GM12878 (cell line): ENCODE results near the gene AEBP2. TPM values are rescaled to one million over a fixed set of nuclear protein-coding genes. Genes with fewer than 3 reads are reported as not detected.

Experiments used
- SIX5 ChIP-seq: IDR thresholded peaks from 2 replicates; pipeline ENCODE4 v1.6.1; 2011; ENCODE audit warnings: mild to moderate bottlenecking, low read depth, low read length, moderate library complexity; ENCODE audit not compliant: severe bottlenecking
- polyA plus RNA-seq, 11 experiments: library from polyadenylated mRNA; depleted of rRNA in 4 of 11; unstranded in 6 of 11; stranded (reverse) in 5 of 11; fragments of >200 nt; fragmentation: Nextera tagmentation in 4 of 11; fragmentation: Illumina TruSeq in 1 of 11; extraction: Ambion mirVana in 4 of 11; extraction: Trizol in 1 of 11; gene quantifications; 1 replicate in 1 of 11; 2 replicates in 10 of 11; pipeline versions ENCODE4 v1.2.1 to v1.2.3, GENCODE V29; 2011 to 2016; ENCODE audit warnings: inconsistent platforms in 2 of 11, missing spikeins in 2 of 11, low read depth in 1 of 11
- total RNA-seq, 4 experiments: library from RNA; depleted of rRNA in 3 of 4; stranded (reverse); fragments of >200 nt in 3 of 4; fragmentation: Illumina TruSeq in 1 of 4; extraction: Trizol in 1 of 4; gene quantifications; 2 replicates each; pipeline versions ENCODE4 v1.2.1 to v1.2.3, GENCODE V29; 2013 to 2021
- TF ChIP-seq, protein P1 (sequence below): fragments of 450-650 bp; IDR thresholded peaks from 2 replicates; pipeline ENCODE4 v1.6.1; 2016; ENCODE audit warnings: mild to moderate bottlenecking, moderate library complexity, borderline replicate concordance
- TF ChIP-seq, protein P2 (sequence below): IDR thresholded peaks from 2 replicates; pipeline ENCODE4 v1.6.1; 2012; ENCODE audit warnings: low read depth, low read length, improper control_type of control experiment
- TF ChIP-seq, protein P3 (sequence below): fragments of 450-650 bp; formaldehyde crosslinking; IDR thresholded peaks from 2 replicates; pipeline ENCODE4 v1.4.0; 2020; ENCODE audit warnings: mild to moderate bottlenecking, moderate library complexity

AEBP2 gene
- total and polyA plus RNA-seq, 10 of the 15 experiments (the other 5 are each of a cell fraction or from before 2014, with no cell fraction given), result 17.6 to 126 (median 44.8) TPM

DNA sequence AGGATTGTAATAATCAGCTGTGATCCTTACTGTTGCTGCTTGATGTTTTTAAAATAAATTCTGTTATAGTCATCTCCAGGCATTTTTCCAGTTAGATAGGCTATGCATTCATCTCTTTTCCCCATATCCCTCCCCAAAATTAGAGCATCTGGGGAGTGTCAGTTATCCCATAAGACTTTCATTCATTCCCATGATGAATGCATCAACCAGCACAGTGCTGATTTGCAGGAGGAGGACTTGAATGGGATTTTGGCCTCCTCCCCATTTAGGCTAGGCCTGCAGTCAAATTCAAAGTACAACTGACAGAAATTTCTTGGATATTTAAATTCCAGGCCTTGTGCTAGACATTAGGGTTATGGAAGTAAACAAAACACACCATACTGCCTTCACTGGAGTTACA lies 99.8 kb downstream of the AEBP2 start (continued):
- TF ChIP-seq, protein P1, sequence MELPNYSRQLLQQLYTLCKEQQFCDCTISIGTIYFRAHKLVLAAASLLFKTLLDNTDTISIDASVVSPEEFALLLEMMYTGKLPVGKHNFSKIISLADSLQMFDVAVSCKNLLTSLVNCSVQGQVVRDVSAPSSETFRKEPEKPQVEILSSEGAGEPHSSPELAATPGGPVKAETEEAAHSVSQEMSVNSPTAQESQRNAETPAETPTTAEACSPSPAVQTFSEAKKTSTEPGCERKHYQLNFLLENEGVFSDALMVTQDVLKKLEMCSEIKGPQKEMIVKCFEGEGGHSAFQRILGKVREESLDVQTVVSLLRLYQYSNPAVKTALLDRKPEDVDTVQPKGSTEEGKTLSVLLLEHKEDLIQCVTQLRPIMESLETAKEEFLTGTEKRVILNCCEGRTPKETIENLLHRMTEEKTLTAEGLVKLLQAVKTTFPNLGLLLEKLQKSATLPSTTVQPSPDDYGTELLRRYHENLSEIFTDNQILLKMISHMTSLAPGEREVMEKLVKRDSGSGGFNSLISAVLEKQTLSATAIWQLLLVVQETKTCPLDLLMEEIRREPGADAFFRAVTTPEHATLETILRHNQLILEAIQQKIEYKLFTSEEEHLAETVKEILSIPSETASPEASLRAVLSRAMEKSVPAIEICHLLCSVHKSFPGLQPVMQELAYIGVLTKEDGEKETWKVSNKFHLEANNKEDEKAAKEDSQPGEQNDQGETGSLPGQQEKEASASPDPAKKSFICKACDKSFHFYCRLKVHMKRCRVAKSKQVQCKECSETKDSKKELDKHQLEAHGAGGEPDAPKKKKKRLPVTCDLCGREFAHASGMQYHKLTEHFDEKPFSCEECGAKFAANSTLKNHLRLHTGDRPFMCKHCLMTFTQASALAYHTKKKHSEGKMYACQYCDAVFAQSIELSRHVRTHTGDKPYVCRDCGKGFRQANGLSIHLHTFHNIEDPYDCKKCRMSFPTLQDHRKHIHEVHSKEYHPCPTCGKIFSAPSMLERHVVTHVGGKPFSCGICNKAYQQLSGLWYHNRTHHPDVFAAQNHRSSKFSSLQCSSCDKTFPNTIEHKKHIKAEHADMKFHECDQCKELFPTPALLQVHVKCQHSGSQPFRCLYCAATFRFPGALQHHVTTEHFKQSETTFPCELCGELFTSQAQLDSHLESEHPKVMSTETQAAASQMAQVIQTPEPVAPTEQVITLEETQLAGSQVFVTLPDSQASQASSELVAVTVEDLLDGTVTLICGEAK, result no peak
- TF ChIP-seq, protein P2, sequence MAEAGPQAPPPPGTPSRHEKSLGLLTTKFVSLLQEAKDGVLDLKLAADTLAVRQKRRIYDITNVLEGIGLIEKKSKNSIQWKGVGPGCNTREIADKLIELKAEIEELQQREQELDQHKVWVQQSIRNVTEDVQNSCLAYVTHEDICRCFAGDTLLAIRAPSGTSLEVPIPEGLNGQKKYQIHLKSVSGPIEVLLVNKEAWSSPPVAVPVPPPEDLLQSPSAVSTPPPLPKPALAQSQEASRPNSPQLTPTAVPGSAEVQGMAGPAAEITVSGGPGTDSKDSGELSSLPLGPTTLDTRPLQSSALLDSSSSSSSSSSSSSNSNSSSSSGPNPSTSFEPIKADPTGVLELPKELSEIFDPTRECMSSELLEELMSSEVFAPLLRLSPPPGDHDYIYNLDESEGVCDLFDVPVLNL, result no peak
- TF ChIP-seq, protein P3, sequence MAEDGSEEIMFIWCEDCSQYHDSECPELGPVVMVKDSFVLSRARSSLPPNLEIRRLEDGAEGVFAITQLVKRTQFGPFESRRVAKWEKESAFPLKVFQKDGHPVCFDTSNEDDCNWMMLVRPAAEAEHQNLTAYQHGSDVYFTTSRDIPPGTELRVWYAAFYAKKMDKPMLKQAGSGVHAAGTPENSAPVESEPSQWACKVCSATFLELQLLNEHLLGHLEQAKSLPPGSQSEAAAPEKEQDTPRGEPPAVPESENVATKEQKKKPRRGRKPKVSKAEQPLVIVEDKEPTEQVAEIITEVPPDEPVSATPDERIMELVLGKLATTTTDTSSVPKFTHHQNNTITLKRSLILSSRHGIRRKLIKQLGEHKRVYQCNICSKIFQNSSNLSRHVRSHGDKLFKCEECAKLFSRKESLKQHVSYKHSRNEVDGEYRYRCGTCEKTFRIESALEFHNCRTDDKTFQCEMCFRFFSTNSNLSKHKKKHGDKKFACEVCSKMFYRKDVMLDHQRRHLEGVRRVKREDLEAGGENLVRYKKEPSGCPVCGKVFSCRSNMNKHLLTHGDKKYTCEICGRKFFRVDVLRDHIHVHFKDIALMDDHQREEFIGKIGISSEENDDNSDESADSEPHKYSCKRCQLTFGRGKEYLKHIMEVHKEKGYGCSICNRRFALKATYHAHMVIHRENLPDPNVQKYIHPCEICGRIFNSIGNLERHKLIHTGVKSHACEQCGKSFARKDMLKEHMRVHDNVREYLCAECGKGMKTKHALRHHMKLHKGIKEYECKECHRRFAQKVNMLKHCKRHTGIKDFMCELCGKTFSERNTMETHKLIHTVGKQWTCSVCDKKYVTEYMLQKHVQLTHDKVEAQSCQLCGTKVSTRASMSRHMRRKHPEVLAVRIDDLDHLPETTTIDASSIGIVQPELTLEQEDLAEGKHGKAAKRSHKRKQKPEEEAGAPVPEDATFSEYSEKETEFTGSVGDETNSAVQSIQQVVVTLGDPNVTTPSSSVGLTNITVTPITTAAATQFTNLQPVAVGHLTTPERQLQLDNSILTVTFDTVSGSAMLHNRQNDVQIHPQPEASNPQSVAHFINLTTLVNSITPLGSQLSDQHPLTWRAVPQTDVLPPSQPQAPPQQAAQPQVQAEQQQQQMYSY (CRISPR knock-in tag), result no peak
- TF ChIP-seq SIX5, result no peak
